Activated CD8-positive, alpha-beta T cell treated with anti-CD3 and anti-CD28 coated beads for 36 hours (primary cell): ENCODE results near the gene LYZL2. TPM values are rescaled to one million over a fixed set of nuclear protein-coding genes. Genes with fewer than 3 reads are reported as not detected.
"Not testable (repeated sequence)": the region's sequence is repeated elsewhere in the genome, so short reads cannot be mapped to it uniquely, and the experiment has no call there.

Experiments used
- ATAC-seq: fragments of 200-7000 bp; cut with Tn5 transposase; one replicate; pipeline ENCODE4 v1.10.0; 2021; ENCODE audit warnings: mild to moderate bottlenecking, moderate library complexity
- CTCF ChIA-PET: fragments of 350-600 bp; sonication (Branson Sonifier 250); formaldehyde crosslinking; loops from one replicate; lab custom pipeline; 2021; ENCODE audit warnings: antibody characterized with exemption; lab: Charles Lee
- POLR2A ChIA-PET: fragments of 350-600 bp; sonication (Branson Sonifier 250); formaldehyde crosslinking; loops from one replicate; lab custom pipeline; 2021; ENCODE audit warnings: antibody characterized with exemption; lab: Charles Lee
- DNase-seq: peaks from one replicate; pipeline ENCODE4 v3.0.0-alpha.2; 2020
- H3K27ac Mint-ChIP-seq: one replicate; pipeline ENCODE4 v1.8.0; 2021; ENCODE audit warnings: mild to moderate bottlenecking, mixed read lengths
- H3K27me3 Mint-ChIP-seq: one replicate; pipeline ENCODE4 v1.8.0; 2021; ENCODE audit warnings: mixed read lengths
- H3K36me3 Mint-ChIP-seq: one replicate; pipeline ENCODE4 v1.8.0; 2021; ENCODE audit warnings: low read depth, mixed read lengths
- H3K4me1 Mint-ChIP-seq: one replicate; pipeline ENCODE4 v1.8.0; 2021; ENCODE audit warnings: low read depth, mixed read lengths
- H3K4me3 Mint-ChIP-seq: one replicate; pipeline ENCODE4 v1.8.0; 2021; ENCODE audit warnings: mild to moderate bottlenecking, moderate library complexity, mixed read lengths
- H3K9me3 Mint-ChIP-seq: one replicate; pipeline ENCODE4 v1.8.0; 2021; ENCODE audit warnings: mixed read lengths
- intact Hi-C: fragments of 100-400 bp; cut with micrococcal nuclease; formaldehyde crosslinking; loops from one replicate; pipeline ENCODE4 v1.10.0; 2022
- total RNA-seq, 2 experiments: library from RNA; stranded (reverse); gene quantifications; one replicate each; pipeline ENCODE4 v1.2.3, GENCODE V29; 2021
- TF ChIP-seq, protein P1 (sequence below): fragments of 200-600 bp; IDR thresholded peaks from one replicate; pipeline ENCODE4 v1.8.0; 2022; ENCODE audit warnings: antibody characterized with exemption, mild to moderate bottlenecking

LYZL2 gene
- total RNA-seq, 2 experiments from 2014 or later = not detected

GRCh38 chr10:30598105-30598776, 31.3 kb downstream of the LYZL2 start:
- TF ChIP-seq, protein P1, sequence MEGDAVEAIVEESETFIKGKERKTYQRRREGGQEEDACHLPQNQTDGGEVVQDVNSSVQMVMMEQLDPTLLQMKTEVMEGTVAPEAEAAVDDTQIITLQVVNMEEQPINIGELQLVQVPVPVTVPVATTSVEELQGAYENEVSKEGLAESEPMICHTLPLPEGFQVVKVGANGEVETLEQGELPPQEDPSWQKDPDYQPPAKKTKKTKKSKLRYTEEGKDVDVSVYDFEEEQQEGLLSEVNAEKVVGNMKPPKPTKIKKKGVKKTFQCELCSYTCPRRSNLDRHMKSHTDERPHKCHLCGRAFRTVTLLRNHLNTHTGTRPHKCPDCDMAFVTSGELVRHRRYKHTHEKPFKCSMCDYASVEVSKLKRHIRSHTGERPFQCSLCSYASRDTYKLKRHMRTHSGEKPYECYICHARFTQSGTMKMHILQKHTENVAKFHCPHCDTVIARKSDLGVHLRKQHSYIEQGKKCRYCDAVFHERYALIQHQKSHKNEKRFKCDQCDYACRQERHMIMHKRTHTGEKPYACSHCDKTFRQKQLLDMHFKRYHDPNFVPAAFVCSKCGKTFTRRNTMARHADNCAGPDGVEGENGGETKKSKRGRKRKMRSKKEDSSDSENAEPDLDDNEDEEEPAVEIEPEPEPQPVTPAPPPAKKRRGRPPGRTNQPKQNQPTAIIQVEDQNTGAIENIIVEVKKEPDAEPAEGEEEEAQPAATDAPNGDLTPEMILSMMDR = no peak
- Mint-ChIP-seq H3K27ac (no peak overlapping the region), H3K36me3 (no peaks in the 10 kb centered on the region), H3K27me3 (peaks cover 5% of the 10 kb centered on the region), H3K4me3 (no peak overlapping the region), H3K9me3 (no peaks in the 10 kb centered on the region), H3K4me1 (peaks cover 4% of the 10 kb centered on the region)
- intact Hi-C loops = no loop called here
- POLR2A ChIA-PET = no interaction called here
- DNase-seq = no peak
- CTCF ChIA-PET = no interaction called here
- ATAC-seq = no peak

GRCh38 chr10:30597433-30597824, 32.1 kb downstream of the LYZL2 start:
- intact Hi-C loops, POLR2A ChIA-PET, H3K36me3 Mint-ChIP-seq, H3K4me3 Mint-ChIP-seq, H3K4me1 Mint-ChIP-seq, H3K27ac Mint-ChIP-seq, DNase-seq, H3K9me3 Mint-ChIP-seq, H3K27me3 Mint-ChIP-seq, ATAC-seq: not testable (repeated sequence)
- CTCF ChIA-PET = interaction anchor here (1.6 kb wide), 1 partner anchor 205 kb away, joined by 4 read pairs; no protein-coding TSS in a partner anchor

DNA sequence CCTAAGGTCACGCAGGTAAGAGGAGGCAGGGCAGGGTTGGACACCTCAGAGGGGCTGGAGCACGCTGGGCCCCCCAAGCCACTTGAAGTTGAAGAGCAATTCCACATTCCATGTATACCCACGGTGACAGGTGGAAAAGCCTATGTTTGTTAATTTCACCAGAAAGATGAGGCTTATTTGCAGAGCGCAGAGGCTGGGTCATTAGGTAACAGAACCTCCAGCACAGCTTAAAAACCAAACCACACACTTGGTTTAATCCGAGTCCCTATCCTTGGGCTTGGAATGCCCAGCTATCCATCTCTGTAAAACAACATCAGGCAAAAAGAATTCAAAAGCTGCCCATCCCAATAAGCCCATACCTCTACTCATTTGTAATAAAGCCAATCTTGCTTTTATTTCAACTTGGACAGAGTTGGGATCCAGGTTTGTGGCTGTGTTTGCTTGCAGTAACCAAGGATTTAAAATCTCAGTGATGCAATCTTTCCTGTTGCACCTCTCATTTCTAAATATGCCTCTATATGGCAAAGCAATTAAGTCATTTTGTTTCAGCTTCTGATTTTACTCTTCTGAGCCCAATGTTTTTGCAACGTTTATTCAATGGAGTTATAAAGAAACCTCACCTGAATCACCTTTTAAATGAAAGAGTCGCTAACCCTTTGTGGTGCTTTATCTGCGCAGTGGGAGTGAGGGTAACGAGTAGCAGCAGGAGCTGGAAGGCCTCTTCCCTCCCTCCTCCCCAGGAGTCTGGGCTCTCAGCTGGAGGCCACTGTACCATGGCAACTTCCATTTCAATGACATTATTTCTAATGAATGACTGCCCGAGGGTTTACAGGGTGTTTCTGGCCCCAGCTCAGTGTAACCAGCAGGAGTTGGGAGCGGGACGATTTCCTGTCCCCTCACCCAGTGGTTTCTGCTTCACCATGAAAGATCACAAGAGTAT, 32.8 kb downstream of the LYZL2 start:
- H3K36me3 Mint-ChIP-seq, ATAC-seq, H3K4me3 Mint-ChIP-seq, POLR2A ChIA-PET, H3K27ac Mint-ChIP-seq, DNase-seq, H3K27me3 Mint-ChIP-seq, H3K9me3 Mint-ChIP-seq, H3K4me1 Mint-ChIP-seq, intact Hi-C loops: not testable (repeated sequence)
- CTCF ChIA-PET = interaction anchor here (1.2 to 1.6 kb wide), 2 partner anchors 43 to 205 kb away, joined by 3 to 4 read pairs; no protein-coding TSS in a partner anchor

GRCh38 chr10:30596013-30596412, 33.5 kb downstream of the LYZL2 start:
- H3K9me3 Mint-ChIP-seq = no peaks in the 10 kb centered on the region

GRCh38 chr10:30594077-30594476, 35.5 kb downstream of the LYZL2 start:
- Mint-ChIP-seq H3K27me3 (peaks cover 5% of the 10 kb centered on the region), H3K4me3 (no peak overlapping the region), H3K27ac (no peak overlapping the region), H3K4me1 (no peaks in the 10 kb centered on the region), H3K9me3 (no peaks in the 10 kb centered on the region), H3K36me3 (no peaks in the 10 kb centered on the region)
- CTCF ChIA-PET = interaction anchor here (1.0 to 5.5 kb wide), 2 partner anchors 13 to 198 kb away, joined by 3 to 93 read pairs; no protein-coding TSS in a partner anchor
- ATAC-seq = no peak
- POLR2A ChIA-PET = interaction anchor here (1.5 kb wide), 1 partner anchor 9 kb away, joined by 3 read pairs; no protein-coding TSS in a partner anchor
- intact Hi-C loops = loop anchor here (5.0 kb wide), 1 partner anchor 202 kb away; no protein-coding TSS in a partner anchor
- TF ChIP-seq, protein P1 = no peak
- no peak for DNase-seq

More at GRCh38 chr10:30596013-30596412, 33.5 kb downstream of the LYZL2 start:
- intact Hi-C loops = no loop called here
- Mint-ChIP-seq H3K36me3 (no peaks in the 10 kb centered on the region), H3K4me1 (peaks cover 4% of the 10 kb centered on the region), H3K4me3 (no peak overlapping the region), H3K27ac (no peak overlapping the region), H3K27me3 (peaks cover 5% of the 10 kb centered on the region)
- POLR2A ChIA-PET = no interaction called here
- DNase-seq (no peak), ATAC-seq (no peak)
- TF ChIP-seq, protein P1 = no peak
- CTCF ChIA-PET = interaction anchor here (1.2 to 1.6 kb wide), 2 partner anchors 44 to 204 kb away, joined by 3 to 4 read pairs; no protein-coding TSS in a partner anchor

DNA sequence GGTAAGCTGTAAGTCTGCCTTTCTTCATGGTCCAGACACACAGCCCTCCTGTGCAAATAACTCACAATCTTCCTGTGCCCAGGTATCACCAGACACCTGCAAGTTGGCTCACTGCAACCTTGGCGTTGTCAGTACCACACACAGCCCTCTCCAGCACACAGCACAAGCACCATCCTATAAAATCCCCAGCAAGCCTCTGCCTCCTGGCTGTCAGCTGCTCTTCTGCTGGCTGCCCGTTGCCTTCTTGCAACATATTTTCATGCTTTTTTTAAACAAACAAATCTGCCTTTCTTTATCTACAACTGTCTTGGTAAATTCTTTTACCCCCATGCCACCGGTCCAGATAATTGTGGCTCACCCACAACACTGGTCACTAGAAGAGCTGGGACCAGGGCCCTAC, 36.8 kb downstream of the LYZL2 start:
- H3K4me3 Mint-ChIP-seq, POLR2A ChIA-PET, ATAC-seq, H3K27ac Mint-ChIP-seq, H3K36me3 Mint-ChIP-seq, H3K9me3 Mint-ChIP-seq, H3K27me3 Mint-ChIP-seq, H3K4me1 Mint-ChIP-seq, DNase-seq: not testable (repeated sequence)
- intact Hi-C loops = loop anchor here (5.0 kb wide), 1 partner anchor 200 kb away; no protein-coding TSS in a partner anchor
- CTCF ChIA-PET = interaction anchor here (2.7 to 5.5 kb wide), 4 partner anchors 11 to 233 kb away, joined by 18 to 93 read pairs (median 32); no protein-coding TSS in a partner anchor
